AG04450 (cell line): ENCODE data around the gene ZNF878. TPM values are rescaled to one million over a fixed set of nuclear protein-coding genes. Genes with fewer than 3 reads are reported as not detected.
"Not testable (repeated sequence)": the region's sequence is repeated elsewhere in the genome, so short reads cannot be mapped to it uniquely, and the experiment has no call there.

Experiments
- CTCF ChIA-PET: fragments of 300-600, 350-600 bp; formaldehyde crosslinking; extraction: SDS; loops from one replicate; lab custom pipeline; 2022; ENCODE audit warnings: antibody characterized with exemption, inconsistent platforms; lab: Charles Lee
- POLR2A ChIA-PET: fragments of 350-600 bp; formaldehyde crosslinking; extraction: SDS; loops from one replicate; lab custom pipeline; 2021; ENCODE audit warnings: antibody characterized with exemption, inconsistent platforms; lab: Yijun Ruan, JAX
- DNase-seq: peaks from one replicate; pipeline ENCODE4 v3.0.0-alpha.2; 2011; ENCODE audit warnings: low read depth, low spot score
- H3K27ac ChIP-seq: one replicate; pipeline ENCODE4 v1.5.1; 2012; ENCODE audit warnings: low read depth, low read length, control low read depth
- H3K27me3 ChIP-seq: one replicate; pipeline ENCODE4 v1.6.0; 2012; ENCODE audit warnings: low read length; ENCODE audit not compliant: control insufficient read depth, insufficient read depth
- H3K4me3 ChIP-seq: 2 replicates; pipeline ENCODE4 v1.5.1; 2011; ENCODE audit warnings: mild to moderate bottlenecking, low read depth, low read length, control low read depth
- H3K9me3 ChIP-seq: 2 replicates; pipeline ENCODE4 v1.5.1; 2012; ENCODE audit warnings: low read length; ENCODE audit not compliant: control insufficient read depth, insufficient read depth
- polyA plus RNA-seq: library from polyadenylated mRNA; depleted of rRNA; stranded (reverse); fragments of >200 nt; gene quantifications from 2 replicates; pipeline ENCODE4 v1.2.3, GENCODE V29; 2011
- TF ChIP-seq, protein P1 (sequence below): IDR thresholded peaks from 2 replicates; pipeline ENCODE4 v1.5.1; 2011; ENCODE audit warnings: low read depth, low read length, control low read depth, inconsistent platforms

Gene ZNF878
- polyA plus RNA-seq, 1 experiment = 0.12 TPM

DNA sequence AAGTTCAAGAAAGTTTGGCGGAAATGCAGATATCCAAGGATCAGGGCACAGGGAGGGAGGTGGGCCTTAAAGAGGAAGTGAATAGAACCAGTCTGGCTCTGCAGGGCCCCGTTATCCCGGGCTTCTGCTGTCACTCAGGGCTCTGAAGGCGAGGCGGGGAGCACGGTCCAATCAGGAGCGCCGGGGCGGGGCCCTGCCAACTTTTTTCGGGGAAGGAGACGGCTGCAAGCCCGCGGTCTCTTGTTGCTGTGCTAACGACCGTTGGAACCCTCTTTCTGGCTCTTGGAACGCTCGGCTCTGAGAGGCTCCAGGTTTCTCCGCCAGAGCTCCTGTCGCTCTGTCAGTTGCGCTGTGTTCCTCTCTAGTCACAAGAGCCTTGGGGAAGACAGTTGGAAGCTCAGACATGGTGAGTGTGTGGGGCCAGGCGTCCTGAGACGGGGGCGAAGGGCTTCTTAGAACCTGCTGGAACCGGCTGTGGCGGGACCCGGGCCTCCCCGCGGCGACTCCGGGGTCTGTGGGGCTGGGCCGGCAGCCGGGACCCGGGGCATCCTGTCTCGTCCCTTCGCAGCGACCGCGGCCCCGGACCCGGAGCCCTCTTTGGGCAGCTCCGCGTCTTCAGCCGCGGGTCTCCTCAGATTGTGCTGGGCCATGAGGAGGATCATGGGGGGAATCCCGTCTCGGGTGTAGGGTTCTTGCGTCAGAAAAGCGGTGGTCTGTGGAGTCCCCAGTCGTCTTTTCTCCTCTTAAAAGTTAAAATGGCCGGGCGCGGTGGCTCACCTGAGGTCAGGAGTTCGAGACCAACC is 39.5 kb upstream of the ZNF878 start:
- POLR2A ChIA-PET = no interaction called here
- peak; percentile 64 for DNase-seq
- Histone ChIP-seq H3K9me3 (peaks cover 6% of the 10 kb centered on the region), H3K27ac (peak overlapping the region; percentile 75), H3K27me3 (no peaks in the 10 kb centered on the region), H3K4me3 (peak overlapping the region; percentile 81)
- CTCF ChIA-PET = interaction anchor here (3.0 to 4.1 kb wide), 2 partner anchors 33 to 48 kb away, joined by 24 to 26 read pairs; partner anchors contain the start of gene ZNF20
- TF ChIP-seq, protein P1, sequence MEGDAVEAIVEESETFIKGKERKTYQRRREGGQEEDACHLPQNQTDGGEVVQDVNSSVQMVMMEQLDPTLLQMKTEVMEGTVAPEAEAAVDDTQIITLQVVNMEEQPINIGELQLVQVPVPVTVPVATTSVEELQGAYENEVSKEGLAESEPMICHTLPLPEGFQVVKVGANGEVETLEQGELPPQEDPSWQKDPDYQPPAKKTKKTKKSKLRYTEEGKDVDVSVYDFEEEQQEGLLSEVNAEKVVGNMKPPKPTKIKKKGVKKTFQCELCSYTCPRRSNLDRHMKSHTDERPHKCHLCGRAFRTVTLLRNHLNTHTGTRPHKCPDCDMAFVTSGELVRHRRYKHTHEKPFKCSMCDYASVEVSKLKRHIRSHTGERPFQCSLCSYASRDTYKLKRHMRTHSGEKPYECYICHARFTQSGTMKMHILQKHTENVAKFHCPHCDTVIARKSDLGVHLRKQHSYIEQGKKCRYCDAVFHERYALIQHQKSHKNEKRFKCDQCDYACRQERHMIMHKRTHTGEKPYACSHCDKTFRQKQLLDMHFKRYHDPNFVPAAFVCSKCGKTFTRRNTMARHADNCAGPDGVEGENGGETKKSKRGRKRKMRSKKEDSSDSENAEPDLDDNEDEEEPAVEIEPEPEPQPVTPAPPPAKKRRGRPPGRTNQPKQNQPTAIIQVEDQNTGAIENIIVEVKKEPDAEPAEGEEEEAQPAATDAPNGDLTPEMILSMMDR = no peak

GRCh38 chr19:12090807-12091206 is 38.0 kb upstream of the ZNF878 start:
- Histone ChIP-seq H3K9me3 (peaks cover 6% of the 10 kb centered on the region), H3K4me3 (no peak overlapping the region), H3K27me3 (no peaks in the 10 kb centered on the region), H3K27ac (no peak overlapping the region)
- TF ChIP-seq, protein P1 = peak; percentile 52
- ChIA-PET POLR2A (interaction anchor here (0.7 kb wide), 2 partner anchors 66 to 275 kb away, joined by 3 read pairs; partner anchors contain the start of genes ZNF442 and ZNF625), CTCF (interaction anchor here (0.5 to 4.1 kb wide), 22 partner anchors 10 to 469 kb away, joined by 3 to 26 read pairs (median 4); partner anchors contain the start of genes ZNF20, ZNF433, ZNF442 and ZNF844)
- DNase-seq = peak; percentile 11

GRCh38 chr19:12085074-12085818 is 32.5 kb upstream of the ZNF878 start:
- CTCF ChIA-PET = interaction anchor here (0.6 kb wide), 1 partner anchor 26 kb away, joined by 3 read pairs; no protein-coding TSS in a partner anchor
- Histone ChIP-seq H3K9me3 (peaks cover 35% of the 10 kb centered on the region), H3K27me3 (no peaks in the 10 kb centered on the region), H3K4me3 (no peak overlapping the region), H3K27ac (no peak overlapping the region)
- TF ChIP-seq, protein P1 = no peak
- no peak for DNase-seq
- POLR2A ChIA-PET = no interaction called here

DNA sequence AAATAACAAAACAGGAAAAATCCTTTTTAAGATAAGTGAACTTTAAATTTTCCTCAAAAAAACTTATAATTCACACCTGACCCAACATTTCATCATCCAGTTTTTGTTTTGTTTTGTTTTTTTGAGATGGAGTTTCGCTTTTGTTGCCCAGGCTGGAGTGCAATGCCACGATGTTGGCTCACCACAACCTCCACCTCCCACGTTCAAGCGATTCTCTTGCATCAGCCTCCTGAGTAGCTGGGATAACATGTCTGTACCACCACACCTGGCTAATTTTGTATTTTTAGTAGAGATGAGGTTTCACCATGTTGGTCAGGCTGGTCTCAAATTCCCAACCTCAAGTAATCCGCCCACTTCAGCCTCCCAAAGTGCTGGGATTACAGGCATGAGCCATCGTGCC is 30.6 kb upstream of the ZNF878 start:
- H3K27ac ChIP-seq, CTCF ChIA-PET, DNase-seq, H3K4me3 ChIP-seq, H3K27me3 ChIP-seq, POLR2A ChIA-PET: not testable (repeated sequence)
- H3K9me3 ChIP-seq = peaks cover 53% of the 10 kb centered on the region

DNA sequence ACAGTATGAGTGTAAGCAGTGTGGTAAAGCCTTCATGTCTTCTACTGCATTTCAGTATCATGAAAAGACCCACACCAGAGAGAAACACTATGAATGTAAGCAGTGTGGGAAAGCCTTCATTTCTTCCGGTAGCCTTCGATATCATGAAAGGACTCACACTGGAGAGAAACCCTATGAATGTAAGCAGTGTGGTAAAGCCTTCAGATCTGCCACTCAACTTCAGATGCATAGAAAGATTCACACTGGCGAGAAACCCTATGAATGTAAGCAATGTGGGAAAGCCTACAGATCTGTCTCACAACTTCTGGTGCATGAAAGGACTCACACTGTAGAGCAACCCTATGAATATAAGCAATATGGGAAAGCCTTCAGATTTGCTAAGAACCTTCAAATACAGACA is 24.6 kb upstream of the ZNF878 start:
- no peak for DNase-seq
- TF ChIP-seq, protein P1 = no peak
- CTCF ChIA-PET = no interaction called here
- peaks cover 78% of the 10 kb centered on the region for H3K9me3 ChIP-seq
- no peak overlapping the region for H3K4me3 ChIP-seq
- POLR2A ChIA-PET = no interaction called here
- H3K27ac ChIP-seq = no peak overlapping the region
- H3K27me3 ChIP-seq = no peaks in the 10 kb centered on the region

GRCh38 chr19:12076331-12076730 is 23.6 kb upstream of the ZNF878 start:
- DNase-seq, H3K4me3 ChIP-seq, POLR2A ChIA-PET, CTCF ChIA-PET, H3K27me3 ChIP-seq, H3K27ac ChIP-seq: not testable (repeated sequence)
- peaks cover 75% of the 10 kb centered on the region for H3K9me3 ChIP-seq
